ENCODE results near the gene IGFBP4. TPM values are rescaled to one million over a fixed set of nuclear protein-coding genes. Genes with fewer than 3 reads are reported as not detected.

The IGFBP4 gene
- total RNA-seq, 1 experiment from 2014 or later, result 35.7 TPM

DNA sequence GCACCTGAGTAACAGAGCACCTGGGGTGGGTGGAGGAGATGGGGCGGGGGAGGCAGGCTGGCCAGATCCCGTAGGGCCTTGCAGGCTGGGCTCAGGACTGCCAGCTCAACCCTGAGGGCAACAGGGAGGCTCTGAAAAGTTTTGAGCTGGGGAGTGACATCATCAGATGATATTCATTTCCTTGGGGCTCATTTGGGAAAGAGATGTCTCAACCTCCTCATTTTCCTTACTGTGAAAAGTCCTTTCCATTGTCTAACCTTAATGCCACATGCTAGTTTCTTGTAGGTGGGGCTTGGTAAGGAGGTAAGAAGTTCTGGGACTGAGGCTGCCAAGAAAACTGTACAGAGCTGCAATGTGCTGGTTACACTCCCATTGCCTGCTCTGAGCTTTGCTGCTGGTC, 54.4 kb downstream of the IGFBP4 start:
- DNase-seq, result no peak
- POLR2A ChIA-PET, result no interaction called here
- TF ChIP-seq, protein P1, sequence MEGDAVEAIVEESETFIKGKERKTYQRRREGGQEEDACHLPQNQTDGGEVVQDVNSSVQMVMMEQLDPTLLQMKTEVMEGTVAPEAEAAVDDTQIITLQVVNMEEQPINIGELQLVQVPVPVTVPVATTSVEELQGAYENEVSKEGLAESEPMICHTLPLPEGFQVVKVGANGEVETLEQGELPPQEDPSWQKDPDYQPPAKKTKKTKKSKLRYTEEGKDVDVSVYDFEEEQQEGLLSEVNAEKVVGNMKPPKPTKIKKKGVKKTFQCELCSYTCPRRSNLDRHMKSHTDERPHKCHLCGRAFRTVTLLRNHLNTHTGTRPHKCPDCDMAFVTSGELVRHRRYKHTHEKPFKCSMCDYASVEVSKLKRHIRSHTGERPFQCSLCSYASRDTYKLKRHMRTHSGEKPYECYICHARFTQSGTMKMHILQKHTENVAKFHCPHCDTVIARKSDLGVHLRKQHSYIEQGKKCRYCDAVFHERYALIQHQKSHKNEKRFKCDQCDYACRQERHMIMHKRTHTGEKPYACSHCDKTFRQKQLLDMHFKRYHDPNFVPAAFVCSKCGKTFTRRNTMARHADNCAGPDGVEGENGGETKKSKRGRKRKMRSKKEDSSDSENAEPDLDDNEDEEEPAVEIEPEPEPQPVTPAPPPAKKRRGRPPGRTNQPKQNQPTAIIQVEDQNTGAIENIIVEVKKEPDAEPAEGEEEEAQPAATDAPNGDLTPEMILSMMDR (IDR thresholded peaks at IDR 0.05; ENCODE audit: insufficient read depth in 1 of 2, low read depth in 1 of 2, low read length in 1 of 2, severe bottlenecking in 1 of 2, unreplicated experiment in 1 of 2), result no peak
- H3K36me3 Mint-ChIP-seq (ENCODE audit: insufficient read depth, unreplicated experiment), result no peaks in the 10 kb centered on the region
- no peak overlapping the region for H3K4me3 ChIP-seq (ENCODE audit: low read depth, low read length)
- no peak overlapping the region for H3K4me3 Mint-ChIP-seq (ENCODE audit: unreplicated experiment)
- no TSS peak for BruUV-seq (replicated peaks)
- intact Hi-C loops (cut with micrococcal nuclease; ENCODE audit: unreplicated experiment), result no loop called here
- no peaks in the 10 kb centered on the region for H3K36me3 ChIP-seq (ENCODE audit: control insufficient read depth, insufficient read depth, low read length)
- CTCF ChIA-PET, result interaction anchor here (0.6 to 2.9 kb wide), 4 partner anchors 22 to 1248 kb away, joined by 3 to 15 read pairs (median 4); no protein-coding TSS in a partner anchor
- H3K9me3 ChIP-seq, result no peaks in the 10 kb centered on the region
- H3K27ac Mint-ChIP-seq (ENCODE audit: unreplicated experiment), result no peak overlapping the region
- no peaks in the 10 kb centered on the region for H3K27me3 Mint-ChIP-seq (ENCODE audit: insufficient read depth, unreplicated experiment)
- H3K27me3 ChIP-seq (replicated peaks; ENCODE audit: control insufficient read depth, insufficient read depth, low read length), result no peaks in the 10 kb centered on the region
- H3K9me3 Mint-ChIP-seq (ENCODE audit: unreplicated experiment), result no peaks in the 10 kb centered on the region
- H3K4me1 Mint-ChIP-seq (ENCODE audit: low read depth, unreplicated experiment), result peaks cover 6% of the 10 kb centered on the region
- H3K4me1 ChIP-seq, result peaks cover 5% of the 10 kb centered on the region; the same call in 1 of the 2 replicates

DNA sequence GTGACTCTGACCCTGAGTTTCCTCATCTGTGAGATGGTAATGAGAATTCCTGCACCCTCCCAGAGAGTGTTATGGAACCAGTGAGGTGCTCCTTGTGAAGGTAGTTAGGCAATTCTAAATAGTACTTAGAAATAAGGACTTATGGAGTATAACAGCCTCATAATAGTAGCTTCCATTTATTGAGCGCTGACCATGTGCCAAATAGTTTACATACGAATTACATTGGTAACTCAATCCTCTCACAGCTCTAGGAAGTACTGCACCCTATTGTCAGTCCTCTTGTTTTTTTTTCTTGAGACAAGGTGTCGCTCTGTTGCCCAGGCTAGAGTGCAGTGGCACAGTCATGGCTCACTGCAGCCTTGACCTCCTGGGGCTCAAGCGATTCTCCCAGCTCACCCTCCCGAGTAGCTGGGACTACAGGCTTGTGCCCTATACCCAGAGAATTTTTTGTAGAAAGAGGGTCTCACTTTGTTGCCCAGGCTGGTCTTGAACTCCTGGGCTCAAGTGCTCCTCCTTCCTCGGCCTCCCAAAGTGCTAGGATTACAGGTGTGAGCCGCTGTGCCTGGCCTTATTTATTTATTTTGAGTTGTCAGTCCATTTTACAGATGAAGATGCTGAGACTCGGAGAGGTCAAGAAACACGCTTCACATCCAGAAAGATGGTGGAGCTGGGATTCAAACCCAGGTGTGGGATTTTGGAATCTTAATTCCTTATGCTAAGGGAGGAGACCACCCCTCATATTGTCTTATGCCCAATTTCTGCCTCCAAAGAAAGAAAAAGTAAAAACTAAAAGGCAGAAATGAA, 55.2 kb downstream of the IGFBP4 start:
- H3K9me3 Mint-ChIP-seq (ENCODE audit: unreplicated experiment), result no peaks in the 10 kb centered on the region
- Histone ChIP-seq H3K27me3 (replicated peaks; ENCODE audit: control insufficient read depth, insufficient read depth, low read length) (no peaks in the 10 kb centered on the region), H3K36me3 (ENCODE audit: control insufficient read depth, insufficient read depth, low read length) (no peaks in the 10 kb centered on the region), H3K4me1 (peaks cover 5% of the 10 kb centered on the region; the same call in 1 of the 2 replicates), H3K4me3 (ENCODE audit: low read depth, low read length) (no peak overlapping the region), H3K9me3 (no peaks in the 10 kb centered on the region)
- POLR2A ChIA-PET, result no interaction called here
- no TSS peak for BruUV-seq (replicated peaks)
- H3K27ac Mint-ChIP-seq (ENCODE audit: unreplicated experiment), result no peak overlapping the region
- TF ChIP-seq, protein P1 (IDR thresholded peaks at IDR 0.05; ENCODE audit: insufficient read depth in 1 of 2, low read depth in 1 of 2, low read length in 1 of 2, severe bottlenecking in 1 of 2, unreplicated experiment in 1 of 2), result no peak
- H3K36me3 Mint-ChIP-seq (ENCODE audit: insufficient read depth, unreplicated experiment), result no peaks in the 10 kb centered on the region
- H3K4me3 Mint-ChIP-seq (ENCODE audit: unreplicated experiment), result no peak overlapping the region
- intact Hi-C loops (cut with micrococcal nuclease; ENCODE audit: unreplicated experiment), result no loop called here
- H3K27me3 Mint-ChIP-seq (ENCODE audit: insufficient read depth, unreplicated experiment), result no peaks in the 10 kb centered on the region
- CTCF ChIA-PET, result interaction anchor here (0.8 to 2.9 kb wide), 3 partner anchors 23 to 35 kb away, joined by 3 to 15 read pairs (median 10); no protein-coding TSS in a partner anchor
- no peak for DNase-seq
- H3K4me1 Mint-ChIP-seq (ENCODE audit: low read depth, unreplicated experiment), result peaks cover 6% of the 10 kb centered on the region

DNA sequence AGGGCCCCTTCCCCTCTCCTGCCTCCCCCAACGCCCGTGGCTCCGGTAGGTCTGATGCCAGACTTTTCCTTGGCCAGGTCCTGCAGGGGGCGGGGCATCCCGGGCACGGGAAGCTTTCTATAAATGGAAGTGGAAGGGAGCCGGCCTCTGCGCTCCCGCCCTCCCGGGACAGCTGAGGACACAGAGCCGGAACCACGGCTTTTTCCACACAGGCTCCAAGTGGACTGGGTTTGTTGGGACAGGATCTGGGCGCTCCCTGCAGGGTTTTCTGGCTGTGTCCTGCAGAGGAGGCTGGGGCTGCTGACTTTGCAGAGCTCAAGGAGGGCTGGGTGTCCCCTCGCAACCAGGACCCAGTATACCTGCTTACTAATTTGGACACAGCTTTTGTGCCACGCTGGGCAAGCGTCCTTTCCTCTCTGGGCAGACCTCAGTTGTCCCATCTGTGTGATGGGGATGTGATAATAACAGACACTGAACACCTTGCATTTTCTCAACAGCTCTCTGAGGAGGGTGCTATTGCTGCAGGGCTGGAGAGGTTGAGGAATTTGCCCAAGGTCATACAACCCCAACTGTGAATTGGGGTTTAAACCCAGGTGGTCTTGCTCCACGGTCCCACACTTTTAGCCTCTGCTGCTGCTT, 56.4 kb downstream of the IGFBP4 start:
- Histone ChIP-seq H3K27me3 (replicated peaks; ENCODE audit: control insufficient read depth, insufficient read depth, low read length) (no peaks in the 10 kb centered on the region), H3K9me3 (no peaks in the 10 kb centered on the region), H3K4me3 (ENCODE audit: low read depth, low read length) (no peak overlapping the region), H3K36me3 (ENCODE audit: control insufficient read depth, insufficient read depth, low read length) (no peaks in the 10 kb centered on the region), H3K4me1 (peaks cover 5% of the 10 kb centered on the region; the same call in 1 of the 2 replicates)
- CTCF ChIA-PET, result interaction anchor here (1.5 to 2.9 kb wide), 2 partner anchors 24 to 34 kb away, joined by 10 to 15 read pairs; no protein-coding TSS in a partner anchor
- H3K27me3 Mint-ChIP-seq (ENCODE audit: insufficient read depth, unreplicated experiment), result no peaks in the 10 kb centered on the region
- H3K4me1 Mint-ChIP-seq (ENCODE audit: low read depth, unreplicated experiment), result peaks cover 6% of the 10 kb centered on the region
- no peak overlapping the region for H3K27ac Mint-ChIP-seq (ENCODE audit: unreplicated experiment)
- intact Hi-C loops (cut with micrococcal nuclease; ENCODE audit: unreplicated experiment), result no loop called here
- peak; percentile 55 to 68 for DNase-seq
- no TSS peak for BruUV-seq (replicated peaks)
- no peaks in the 10 kb centered on the region for H3K9me3 Mint-ChIP-seq (ENCODE audit: unreplicated experiment)
- H3K4me3 Mint-ChIP-seq (ENCODE audit: unreplicated experiment), result no peak overlapping the region
- POLR2A ChIA-PET, result no interaction called here
- TF ChIP-seq, protein P1 (IDR thresholded peaks at IDR 0.05; ENCODE audit: insufficient read depth in 1 of 2, low read depth in 1 of 2, low read length in 1 of 2, severe bottlenecking in 1 of 2, unreplicated experiment in 1 of 2), result no peak
- H3K36me3 Mint-ChIP-seq (ENCODE audit: insufficient read depth, unreplicated experiment), result no peaks in the 10 kb centered on the region
